ENCODE measurements around the gene MED15.

DNA sequence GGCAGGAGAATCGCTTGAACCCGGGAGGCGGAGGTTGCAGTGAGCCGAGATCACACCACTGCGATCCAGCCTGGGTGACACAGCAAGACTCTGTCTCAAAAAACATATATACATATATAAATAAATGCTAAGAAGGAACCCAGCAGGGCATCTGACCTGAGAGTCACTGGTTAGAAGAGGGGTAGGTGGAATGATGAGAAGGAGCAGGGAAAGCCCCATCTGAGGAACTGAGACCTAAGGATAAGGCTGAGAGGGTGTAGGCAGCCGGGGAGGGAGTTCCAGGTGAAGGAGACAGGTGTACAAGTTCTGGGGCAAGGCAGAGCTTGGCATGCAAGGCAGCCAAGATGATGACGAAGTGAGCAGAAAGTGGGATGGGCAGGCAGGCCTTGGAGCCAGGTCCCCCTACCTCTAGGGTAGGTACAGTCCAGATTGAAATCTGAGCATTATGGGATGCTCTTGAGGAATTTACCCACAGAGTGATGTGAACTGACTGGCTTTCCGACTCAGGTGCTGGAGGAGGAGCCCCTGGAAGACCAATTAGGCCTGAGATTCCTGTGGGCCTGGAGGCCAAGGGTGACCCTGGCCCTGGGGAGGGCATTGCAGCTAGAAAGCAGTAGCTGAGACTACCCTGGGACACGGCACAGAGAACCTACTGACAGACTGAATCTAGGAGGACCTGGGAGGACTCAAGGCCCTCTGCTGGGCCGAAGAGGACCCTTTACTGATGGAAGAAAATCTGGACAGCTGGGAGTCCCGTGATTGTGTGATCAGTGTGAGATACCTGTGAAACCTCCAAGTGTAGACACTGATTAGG, 34.6 kb upstream of the MED15 start:
- TF ChIP-seq GATA2 (IDR thresholded peaks at IDR 0.05; ENCODE audit: low read depth, low read length) (no peak), GATA3 (IDR thresholded peaks at IDR 0.05; ENCODE audit: low read depth, low read length) (no peak)

All from SH-SY5Y (cell line).